ENCODE results near the gene HARBI1.

Gene HARBI1

DNA sequence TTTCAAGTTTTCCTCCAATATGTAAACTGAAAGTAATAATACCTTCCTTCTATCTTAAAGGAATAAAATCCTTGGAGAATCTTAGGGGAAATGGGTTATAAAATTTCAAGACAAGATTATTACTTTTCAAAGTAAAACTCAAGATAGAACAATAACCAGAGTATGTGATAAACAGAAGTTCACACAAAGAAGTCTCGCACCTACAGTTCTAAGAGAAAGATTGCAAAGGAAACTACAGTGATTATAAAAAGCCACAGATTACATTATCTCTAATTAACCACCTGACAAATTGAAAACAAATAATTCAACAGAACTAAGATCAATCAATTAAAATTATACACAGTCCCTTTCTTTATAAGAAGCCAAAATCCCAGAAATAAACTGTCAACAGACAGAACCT lies 57.2 kb downstream of the HARBI1 start:
- TF ChIP-seq, protein P1, sequence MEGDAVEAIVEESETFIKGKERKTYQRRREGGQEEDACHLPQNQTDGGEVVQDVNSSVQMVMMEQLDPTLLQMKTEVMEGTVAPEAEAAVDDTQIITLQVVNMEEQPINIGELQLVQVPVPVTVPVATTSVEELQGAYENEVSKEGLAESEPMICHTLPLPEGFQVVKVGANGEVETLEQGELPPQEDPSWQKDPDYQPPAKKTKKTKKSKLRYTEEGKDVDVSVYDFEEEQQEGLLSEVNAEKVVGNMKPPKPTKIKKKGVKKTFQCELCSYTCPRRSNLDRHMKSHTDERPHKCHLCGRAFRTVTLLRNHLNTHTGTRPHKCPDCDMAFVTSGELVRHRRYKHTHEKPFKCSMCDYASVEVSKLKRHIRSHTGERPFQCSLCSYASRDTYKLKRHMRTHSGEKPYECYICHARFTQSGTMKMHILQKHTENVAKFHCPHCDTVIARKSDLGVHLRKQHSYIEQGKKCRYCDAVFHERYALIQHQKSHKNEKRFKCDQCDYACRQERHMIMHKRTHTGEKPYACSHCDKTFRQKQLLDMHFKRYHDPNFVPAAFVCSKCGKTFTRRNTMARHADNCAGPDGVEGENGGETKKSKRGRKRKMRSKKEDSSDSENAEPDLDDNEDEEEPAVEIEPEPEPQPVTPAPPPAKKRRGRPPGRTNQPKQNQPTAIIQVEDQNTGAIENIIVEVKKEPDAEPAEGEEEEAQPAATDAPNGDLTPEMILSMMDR (IDR thresholded peaks at IDR 0.05), result no peak

DNA sequence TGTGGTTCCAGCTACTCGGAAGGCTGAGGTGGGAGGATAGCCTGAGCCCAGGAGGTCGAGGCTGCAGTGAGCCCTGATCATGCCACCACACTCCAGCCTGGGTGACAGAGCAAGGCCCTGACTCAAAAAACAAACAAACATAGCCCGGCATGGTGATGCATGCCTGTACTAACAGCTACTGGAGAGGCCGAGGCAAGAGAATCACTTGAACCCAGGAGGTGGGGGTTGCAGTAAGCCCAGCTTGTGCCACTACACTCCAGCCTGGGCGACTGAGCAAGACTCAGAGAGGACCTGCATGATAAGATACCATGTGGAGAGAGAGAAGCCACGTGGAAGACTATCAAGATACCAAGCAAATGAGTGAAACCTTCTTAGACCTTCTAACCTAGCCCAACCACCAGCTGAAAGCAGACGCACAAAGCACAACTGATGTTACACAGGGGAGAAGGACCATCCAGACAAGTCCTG lies 59.3 kb downstream of the HARBI1 start:
- TF ChIP-seq, protein P1 (IDR thresholded peaks at IDR 0.05), result no peak

DNA sequence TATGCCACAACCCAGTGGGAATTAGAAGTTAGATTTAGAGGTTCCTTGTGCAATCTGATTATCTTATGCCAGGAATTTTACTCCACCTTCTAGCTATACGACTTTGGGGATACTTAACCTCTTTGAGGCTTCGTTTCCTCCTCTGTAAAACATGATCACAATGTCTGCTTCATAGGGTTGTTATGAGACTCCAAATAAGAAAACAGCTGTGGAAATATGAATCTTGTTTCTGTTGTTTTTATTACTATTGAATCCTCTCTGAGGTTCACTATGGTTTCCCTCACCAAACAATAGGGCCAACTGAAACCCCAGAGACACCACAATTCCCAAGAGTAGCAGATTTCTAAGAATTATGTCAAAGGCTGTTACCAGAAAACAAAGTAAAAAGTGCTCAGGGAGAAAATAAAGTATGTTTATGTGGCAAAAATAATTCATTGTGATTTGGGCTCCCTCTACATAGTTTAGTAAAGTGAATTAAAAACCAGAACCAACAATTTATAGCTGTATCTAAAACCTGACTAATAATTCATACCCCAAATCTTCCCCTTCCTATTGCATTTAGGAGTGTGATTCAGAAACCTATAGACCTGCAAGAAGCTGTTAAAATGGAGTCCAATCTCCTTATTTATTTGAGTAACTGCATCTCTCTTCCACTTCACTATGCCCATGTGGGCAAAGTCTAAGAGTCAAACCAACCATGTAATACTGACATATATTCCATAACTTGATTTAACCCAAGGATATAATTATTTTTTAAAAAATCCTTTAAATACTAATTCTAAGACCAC lies 61.6 kb downstream of the HARBI1 start:
- TF ChIP-seq, protein P1 (IDR thresholded peaks at IDR 0.05), result no peak

DNA sequence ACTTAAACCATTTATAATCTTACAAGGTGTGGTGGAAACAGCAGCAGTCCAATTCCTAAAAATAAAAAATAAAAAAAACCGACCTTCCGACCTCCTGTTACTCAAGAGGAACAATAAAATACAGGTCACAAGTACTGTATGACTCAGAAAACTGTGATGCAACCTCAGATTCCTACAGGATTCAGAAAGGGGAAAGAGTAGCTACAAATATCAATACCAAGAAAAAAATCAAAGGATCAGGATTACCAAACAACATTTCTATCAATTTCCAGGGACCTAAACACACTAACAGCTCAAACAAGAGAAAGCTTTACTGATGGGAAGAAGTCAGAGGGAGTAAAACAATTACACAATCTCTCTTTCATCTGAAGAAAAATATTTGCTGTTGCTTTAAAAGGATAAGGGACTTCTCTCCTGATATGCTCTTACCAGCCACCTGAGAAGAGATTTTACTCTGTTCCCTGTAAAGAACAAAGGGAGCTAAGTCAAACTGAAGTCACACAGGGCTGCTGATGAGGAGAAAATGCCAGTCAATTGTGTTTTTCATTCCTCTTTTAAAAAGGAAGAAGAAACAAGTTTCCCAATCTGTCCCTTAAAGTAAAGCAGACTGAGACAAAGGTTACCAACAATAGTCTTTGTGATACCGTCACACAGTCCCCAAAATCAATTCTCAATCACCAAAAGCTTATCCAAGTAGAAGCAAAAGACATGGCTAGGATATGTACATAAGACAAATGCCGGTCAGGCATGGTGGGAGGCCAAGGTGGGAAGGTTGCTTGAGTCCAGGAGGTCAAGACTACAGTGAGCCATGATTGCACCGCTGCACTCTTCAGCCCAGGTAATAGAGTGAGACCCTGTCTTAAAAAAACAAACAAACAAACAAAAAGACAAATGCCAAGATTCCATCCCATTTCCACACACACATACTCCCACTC lies 62.5 kb downstream of the HARBI1 start:
- TF ChIP-seq, protein P1 (IDR thresholded peaks at IDR 0.05), result no peak

DNA sequence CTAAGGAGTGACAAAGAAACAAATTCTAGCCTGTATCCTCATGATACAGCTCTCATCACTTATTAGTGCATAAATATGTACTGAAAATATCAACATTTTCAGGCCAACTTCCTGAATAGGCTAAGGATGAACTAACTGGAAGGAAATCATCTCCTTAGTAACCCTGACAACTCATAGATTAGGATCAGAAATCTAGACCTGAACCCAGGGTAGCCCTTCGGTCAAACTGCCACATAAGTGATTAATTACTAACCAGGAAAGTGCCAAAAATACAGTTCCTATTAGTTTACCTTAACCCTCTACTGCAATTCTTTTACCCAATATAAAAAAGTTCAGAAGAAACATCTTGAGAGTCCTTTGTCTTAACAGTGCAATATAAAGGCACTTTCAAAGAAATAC lies 63.2 kb downstream of the HARBI1 start:
- TF ChIP-seq, protein P1 (IDR thresholded peaks at IDR 0.05), result no peak

Measured in LNCAP (cell line).